ENCODE results near the gene AGPAT3. TPM values are rescaled to one million over a fixed set of nuclear protein-coding genes. Genes with fewer than 3 reads are reported as not detected.

The AGPAT3 gene

GRCh38 chr21:44027607-44028286 is 162.7 kb downstream of the AGPAT3 start:
- H3K4me2 ChIP-seq (ENCODE audit: low read length) = no peak overlapping the region
- H3K4me3 ChIP-seq (ENCODE audit: low read length) = no peak overlapping the region
- no peak overlapping the region for H3K4ac ChIP-seq (ENCODE audit: low read depth, low read length)
- H2AK5ac ChIP-seq (ENCODE audit: low read length) = no peak overlapping the region
- no peak for DNase-seq
- H3K18ac ChIP-seq (ENCODE audit: low read length) = no peak overlapping the region
- no peak overlapping the region for H4K8ac ChIP-seq (ENCODE audit: low read depth, low read length)
- peaks cover 2% of the 10 kb centered on the region for H3K4me1 ChIP-seq (ENCODE audit: control insufficient read depth, low read depth, low read length)
- peaks cover 32% of the 10 kb centered on the region for H3K79me1 ChIP-seq (ENCODE audit: low read length)
- H3K56ac ChIP-seq (ENCODE audit: low read length) = no peak overlapping the region
- H3K9ac ChIP-seq (ENCODE audit: low read length) = no peak overlapping the region
- H3K27ac ChIP-seq (ENCODE audit: low read depth, low read length) = no peak overlapping the region
- no peaks in the 10 kb centered on the region for H3K36me3 ChIP-seq (ENCODE audit: control insufficient read depth, insufficient read depth, low read length)
- H2BK5ac ChIP-seq (ENCODE audit: low read length) = no peak overlapping the region
- H3K79me2 ChIP-seq (ENCODE audit: control insufficient read depth, insufficient read depth, low read length) = peaks cover 71% of the 10 kb centered on the region
- WGBS (ENCODE audit: extremely low coverage, insufficient coverage, low lambda C conversion rate) = no CpG with 5 or more reads among the region's 8 CpGs
- H4K5ac ChIP-seq (ENCODE audit: low read length) = no peak overlapping the region
- H3K27me3 ChIP-seq (ENCODE audit: insufficient read depth, low read length, poor library complexity) = no peaks in the 10 kb centered on the region
- no peak overlapping the region for H2BK120ac ChIP-seq (ENCODE audit: low read depth, low read length)
- no peak overlapping the region for H2BK15ac ChIP-seq (replicated peaks; ENCODE audit: low read depth)
- no peak overlapping the region for H3K23ac ChIP-seq (ENCODE audit: low read length)

DNA sequence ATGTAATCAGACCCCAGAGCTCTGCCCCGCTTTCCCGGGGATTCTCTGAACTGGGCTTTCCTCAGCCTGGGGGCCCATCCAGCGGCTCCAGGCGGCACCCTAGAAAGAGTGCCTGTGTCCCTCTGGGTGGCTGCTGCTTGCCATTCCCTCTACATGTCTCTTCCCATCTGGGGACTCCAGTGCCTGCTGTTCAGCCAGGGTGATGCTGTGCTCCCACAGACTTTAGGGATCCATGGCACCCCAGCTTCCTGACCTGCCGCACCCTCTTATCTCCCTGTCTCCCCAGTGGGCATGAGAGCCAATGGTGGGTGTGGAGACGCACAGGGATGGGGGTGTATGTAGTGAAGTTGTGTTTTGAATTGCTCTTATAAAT is 163.2 kb downstream of the AGPAT3 start:
- no peak overlapping the region for H2AK5ac ChIP-seq (ENCODE audit: low read length)
- no peak overlapping the region for H3K18ac ChIP-seq (ENCODE audit: low read length)
- H3K56ac ChIP-seq (ENCODE audit: low read length) = no peak overlapping the region
- no peak overlapping the region for H3K9ac ChIP-seq (ENCODE audit: low read length)
- H3K27ac ChIP-seq (ENCODE audit: low read depth, low read length) = no peak overlapping the region
- no peak overlapping the region for H3K23ac ChIP-seq (ENCODE audit: low read length)
- H2BK120ac ChIP-seq (ENCODE audit: low read depth, low read length) = no peak overlapping the region
- H2BK5ac ChIP-seq (ENCODE audit: low read length) = no peak overlapping the region
- peaks cover 2% of the 10 kb centered on the region for H3K4me1 ChIP-seq (ENCODE audit: control insufficient read depth, low read depth, low read length)
- no peaks in the 10 kb centered on the region for H3K36me3 ChIP-seq (ENCODE audit: control insufficient read depth, insufficient read depth, low read length)
- WGBS (ENCODE audit: extremely low coverage, insufficient coverage, low lambda C conversion rate) = no CpG with 5 or more reads among the region's 6 CpGs
- no peak overlapping the region for H3K4me3 ChIP-seq (ENCODE audit: low read length)
- peaks cover 33% of the 10 kb centered on the region for H3K79me1 ChIP-seq (ENCODE audit: low read length)
- H2BK15ac ChIP-seq (replicated peaks; ENCODE audit: low read depth) = no peak overlapping the region
- no peak overlapping the region for H4K5ac ChIP-seq (ENCODE audit: low read length)
- H3K79me2 ChIP-seq (ENCODE audit: control insufficient read depth, insufficient read depth, low read length) = peaks cover 69% of the 10 kb centered on the region
- no peak overlapping the region for H3K4me2 ChIP-seq (ENCODE audit: low read length)
- no peaks in the 10 kb centered on the region for H3K27me3 ChIP-seq (ENCODE audit: insufficient read depth, low read length, poor library complexity)
- H3K4ac ChIP-seq (ENCODE audit: low read depth, low read length) = no peak overlapping the region
- H4K8ac ChIP-seq (ENCODE audit: low read depth, low read length) = no peak overlapping the region
- no peak for DNase-seq

- Histone ChIP-seq H4K5ac (ENCODE audit: low read length) (no peak overlapping the region), H3K27me3 (ENCODE audit: insufficient read depth, low read length, poor library complexity) (no peaks in the 10 kb centered on the region), H2BK15ac (replicated peaks; ENCODE audit: low read depth) (no peak overlapping the region), H3K4me2 (ENCODE audit: low read length) (no peak overlapping the region), H4K8ac (ENCODE audit: low read depth, low read length) (no peak overlapping the region), H2BK120ac (ENCODE audit: low read depth, low read length) (no peak overlapping the region), H3K4me1 (ENCODE audit: control insufficient read depth, low read depth, low read length) (peaks cover 2% of the 10 kb centered on the region), H3K36me3 (ENCODE audit: control insufficient read depth, insufficient read depth, low read length) (no peaks in the 10 kb centered on the region), H3K23ac (ENCODE audit: low read length) (no peak overlapping the region), H2BK5ac (ENCODE audit: low read length) (no peak overlapping the region), H3K56ac (ENCODE audit: low read length) (no peak overlapping the region), H3K79me2 (ENCODE audit: control insufficient read depth, insufficient read depth, low read length) (peaks cover 58% of the 10 kb centered on the region), H3K27ac (ENCODE audit: low read depth, low read length) (no peak overlapping the region), H3K79me1 (ENCODE audit: low read length) (peaks cover 31% of the 10 kb centered on the region), H3K9ac (ENCODE audit: low read length) (no peak overlapping the region), H3K18ac (ENCODE audit: low read length) (no peak overlapping the region), H3K4me3 (ENCODE audit: low read length) (no peak overlapping the region), H2AK5ac (ENCODE audit: low read length) (no peak overlapping the region), H3K4ac (ENCODE audit: low read depth, low read length) (no peak overlapping the region)
- no CpG with 5 or more reads among the region's 6 CpGs for WGBS (ENCODE audit: extremely low coverage, insufficient coverage, low lambda C conversion rate)
- DNase-seq = no peak
Observed at GRCh38 chr21:44029460-44030087, 164.6 kb downstream of the AGPAT3 start.

DNA sequence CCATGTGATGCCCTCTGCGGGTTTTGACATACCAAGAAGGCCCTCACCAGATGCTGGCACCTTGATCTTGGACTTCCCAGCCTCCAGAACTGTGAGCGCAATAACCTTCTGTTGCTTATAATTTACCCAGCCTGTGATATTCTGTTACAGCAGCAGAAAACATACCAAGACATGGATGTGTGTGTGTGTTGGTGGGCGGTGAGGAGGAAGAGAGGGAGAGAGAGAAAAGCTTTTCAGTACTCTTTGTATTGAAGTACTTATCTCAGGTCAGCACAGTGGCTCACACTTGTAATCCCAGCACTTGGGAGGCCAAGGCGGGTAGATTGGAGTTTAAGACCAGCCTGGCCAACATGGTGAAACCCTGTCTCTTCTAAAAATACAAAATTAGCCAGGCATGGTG is 170.2 kb downstream of the AGPAT3 start:
- Histone ChIP-seq H3K79me2 (ENCODE audit: control insufficient read depth, insufficient read depth, low read length) (peaks cover 11% of the 10 kb centered on the region), H3K56ac (ENCODE audit: low read length) (no peak overlapping the region), H2BK120ac (ENCODE audit: low read depth, low read length) (no peak overlapping the region), H4K8ac (ENCODE audit: low read depth, low read length) (no peak overlapping the region), H2BK5ac (ENCODE audit: low read length) (no peak overlapping the region), H3K23ac (ENCODE audit: low read length) (no peak overlapping the region), H3K27ac (ENCODE audit: low read depth, low read length) (no peak overlapping the region), H3K36me3 (ENCODE audit: control insufficient read depth, insufficient read depth, low read length) (peaks cover 7% of the 10 kb centered on the region), H2AK5ac (ENCODE audit: low read length) (no peak overlapping the region), H3K4me1 (ENCODE audit: control insufficient read depth, low read depth, low read length) (no peaks in the 10 kb centered on the region), H3K27me3 (ENCODE audit: insufficient read depth, low read length, poor library complexity) (no peaks in the 10 kb centered on the region), H3K4ac (ENCODE audit: low read depth, low read length) (no peak overlapping the region), H3K9ac (ENCODE audit: low read length) (no peak overlapping the region), H3K4me3 (ENCODE audit: low read length) (no peak overlapping the region), H4K5ac (ENCODE audit: low read length) (no peak overlapping the region), H3K79me1 (ENCODE audit: low read length) (peaks cover 12% of the 10 kb centered on the region), H2BK15ac (replicated peaks; ENCODE audit: low read depth) (no peak overlapping the region), H3K4me2 (ENCODE audit: low read length) (no peak overlapping the region), H3K18ac (ENCODE audit: low read length) (no peak overlapping the region)
- DNase-seq = no peak
- WGBS (ENCODE audit: extremely low coverage, insufficient coverage, low lambda C conversion rate) = no CpG with 5 or more reads among the region's 4 CpGs

Small RNA genes lying within 50 kb of the gene (small RNA-seq; reads per million reads assigned to genes)
- gene RNU6-1150P (ENCODE audit: insufficient read depth) (not detected), gene RNU6-859P (ENCODE audit: insufficient read depth) (not detected)

Measured in mesendoderm (in vitro differentiated cells).